ENCODE measurements around the gene PARL. TPM values are rescaled to one million over a fixed set of nuclear protein-coding genes. Genes with fewer than 3 reads are reported as not detected.

Gene PARL
- total and polyA plus RNA-seq, 2 donors (not counting 1 experiment from before 2014, with no cell fraction given): 23.5 to 46.7 TPM

DNA sequence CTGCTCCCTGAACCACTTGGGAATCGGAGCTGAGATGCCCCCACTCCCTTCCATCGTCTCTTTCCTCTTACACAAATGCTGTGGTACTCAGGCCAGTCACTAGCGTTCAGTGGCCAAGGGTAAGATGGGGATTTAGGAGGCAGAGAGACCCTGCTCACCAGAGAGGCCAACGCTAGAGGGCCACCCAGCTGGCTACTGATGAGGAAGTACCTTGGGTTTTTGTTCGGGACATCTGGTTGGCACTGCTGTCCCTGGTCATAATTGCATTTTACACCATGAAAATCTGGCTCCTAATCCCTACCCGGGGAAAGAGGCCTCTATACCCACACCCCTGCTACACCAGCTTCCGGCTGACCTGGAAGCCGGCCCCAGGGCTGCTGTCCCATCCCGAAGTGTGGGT, 67.0 kb downstream of the PARL start:
- H3K4me3 ChIP-seq (ENCODE audit: control extremely low read depth in 1 of 5, extremely low read depth in 1 of 5, insufficient read depth in 1 of 5, low read depth in 2 of 5, low read length in 4 of 5): no peak overlapping the region
- ATAC-seq (ENCODE audit: low read depth): no peak
- ChIA-PET POLR2A (no interaction called here), CTCF (no interaction called here)
- TF ChIP-seq, protein P1, sequence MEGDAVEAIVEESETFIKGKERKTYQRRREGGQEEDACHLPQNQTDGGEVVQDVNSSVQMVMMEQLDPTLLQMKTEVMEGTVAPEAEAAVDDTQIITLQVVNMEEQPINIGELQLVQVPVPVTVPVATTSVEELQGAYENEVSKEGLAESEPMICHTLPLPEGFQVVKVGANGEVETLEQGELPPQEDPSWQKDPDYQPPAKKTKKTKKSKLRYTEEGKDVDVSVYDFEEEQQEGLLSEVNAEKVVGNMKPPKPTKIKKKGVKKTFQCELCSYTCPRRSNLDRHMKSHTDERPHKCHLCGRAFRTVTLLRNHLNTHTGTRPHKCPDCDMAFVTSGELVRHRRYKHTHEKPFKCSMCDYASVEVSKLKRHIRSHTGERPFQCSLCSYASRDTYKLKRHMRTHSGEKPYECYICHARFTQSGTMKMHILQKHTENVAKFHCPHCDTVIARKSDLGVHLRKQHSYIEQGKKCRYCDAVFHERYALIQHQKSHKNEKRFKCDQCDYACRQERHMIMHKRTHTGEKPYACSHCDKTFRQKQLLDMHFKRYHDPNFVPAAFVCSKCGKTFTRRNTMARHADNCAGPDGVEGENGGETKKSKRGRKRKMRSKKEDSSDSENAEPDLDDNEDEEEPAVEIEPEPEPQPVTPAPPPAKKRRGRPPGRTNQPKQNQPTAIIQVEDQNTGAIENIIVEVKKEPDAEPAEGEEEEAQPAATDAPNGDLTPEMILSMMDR (IDR thresholded peaks at IDR 0.05): no peak
- TF ChIP-seq EZH2 (IDR thresholded peaks at IDR 0.05; ENCODE audit: borderline replicate concordance, insufficient read depth, low read depth, low read length, poor library complexity, severe bottlenecking): no peak
- no peak overlapping the region for H2AFZ ChIP-seq (ENCODE audit: insufficient read depth, low read depth, low read length, poor library complexity, severe bottlenecking)
- H3K79me2 ChIP-seq (ENCODE audit: control insufficient read depth, insufficient read depth, low read length): no peaks in the 10 kb centered on the region
- no peaks in the 10 kb centered on the region for H3K4me1 ChIP-seq (ENCODE audit: control insufficient read depth in 2 of 2, insufficient read depth in 2 of 2, low read length in 2 of 2)
- H3K9ac ChIP-seq (ENCODE audit: low read length): no peak overlapping the region
- no peaks in the 10 kb centered on the region for H3K9me3 ChIP-seq (ENCODE audit: control extremely low read depth in 1 of 3, control insufficient read depth in 2 of 3, insufficient read depth in 1 of 3, low read length in 2 of 3)
- H3K4me2 ChIP-seq (replicated peaks; ENCODE audit: low read depth, low read length, poor library complexity, severe bottlenecking): no peak overlapping the region
- Mint-ChIP-seq H3K9me3 (ENCODE audit: insufficient read depth) (no peaks in the 10 kb centered on the region), H3K27me3 (no peaks in the 10 kb centered on the region), H3K4me3 (no peak overlapping the region), H3K4me1 (peaks cover 1% of the 10 kb centered on the region), H3K27ac (no peak overlapping the region)
- intact Hi-C loops (cut with micrococcal nuclease): no loop called here
- WGBS (ENCODE audit: insufficient coverage): 96% methylated on average over 3 of the region's 9 CpGs
- no peak overlapping the region for H3K27ac ChIP-seq (ENCODE audit: low read length in 2 of 2)
- peaks cover 0 to 4% (median 0%) of the 10 kb centered on the region in 4 experiments for H3K27me3 ChIP-seq (replicated peaks in 1 of 4; ENCODE audit: control extremely low read depth in 1 of 4, control insufficient read depth in 3 of 4, insufficient read depth in 4 of 4, low read length in 3 of 4)
- H4K20me1 ChIP-seq (ENCODE audit: control insufficient read depth, insufficient read depth, low read length, poor library complexity, severe bottlenecking): no peaks in the 10 kb centered on the region
- DNase-seq: no peak
- peaks cover 0 to 3% of the 10 kb centered on the region in 2 experiments for H3K36me3 ChIP-seq (replicated peaks in 1 of 2; ENCODE audit: control extremely low read depth in 1 of 2, control insufficient read depth in 1 of 2, extremely low read depth in 1 of 2, insufficient read depth in 2 of 2, low read length in 1 of 2)

- ChIA-PET POLR2A (no interaction called here), CTCF (no interaction called here)
- no peak for DNase-seq
- Mint-ChIP-seq H3K9me3 (ENCODE audit: insufficient read depth) (no peaks in the 10 kb centered on the region), H3K4me1 (no peaks in the 10 kb centered on the region), H3K4me3 (no peak overlapping the region), H3K27me3 (no peaks in the 10 kb centered on the region), H3K27ac (no peak overlapping the region)
- TF ChIP-seq, protein P1 (IDR thresholded peaks at IDR 0.05): no peak
- no peak for TF ChIP-seq EZH2 (IDR thresholded peaks at IDR 0.05; ENCODE audit: borderline replicate concordance, insufficient read depth, low read depth, low read length, poor library complexity, severe bottlenecking)
- no peak for ATAC-seq (ENCODE audit: low read depth)
- Histone ChIP-seq H2AFZ (ENCODE audit: insufficient read depth, low read depth, low read length, poor library complexity, severe bottlenecking) (no peak overlapping the region), H3K4me3 (ENCODE audit: control extremely low read depth in 1 of 5, extremely low read depth in 1 of 5, insufficient read depth in 1 of 5, low read depth in 2 of 5, low read length in 4 of 5) (no peak overlapping the region), H3K79me2 (ENCODE audit: control insufficient read depth, insufficient read depth, low read length) (no peaks in the 10 kb centered on the region), H4K20me1 (ENCODE audit: control insufficient read depth, insufficient read depth, low read length, poor library complexity, severe bottlenecking) (no peaks in the 10 kb centered on the region), H3K36me3 (replicated peaks in 1 of 2; ENCODE audit: control extremely low read depth in 1 of 2, control insufficient read depth in 1 of 2, extremely low read depth in 1 of 2, insufficient read depth in 2 of 2, low read length in 1 of 2) (peaks cover 0 to 3% of the 10 kb centered on the region in 2 experiments), H3K9me3 (ENCODE audit: control extremely low read depth in 1 of 3, control insufficient read depth in 2 of 3, insufficient read depth in 1 of 3, low read length in 2 of 3) (no peaks in the 10 kb centered on the region), H3K27ac (ENCODE audit: low read length in 2 of 2) (no peak overlapping the region), H3K9ac (ENCODE audit: low read length) (no peak overlapping the region), H3K4me2 (replicated peaks; ENCODE audit: low read depth, low read length, poor library complexity, severe bottlenecking) (no peak overlapping the region), H3K4me1 (ENCODE audit: control insufficient read depth in 2 of 2, insufficient read depth in 2 of 2, low read length in 2 of 2) (no peaks in the 10 kb centered on the region), H3K27me3 (replicated peaks in 1 of 4; ENCODE audit: control extremely low read depth in 1 of 4, control insufficient read depth in 3 of 4, insufficient read depth in 4 of 4, low read length in 3 of 4) (no peaks in the 10 kb centered on the region)
- intact Hi-C loops (cut with micrococcal nuclease): no loop called here
- WGBS (ENCODE audit: insufficient coverage): 86% methylated on average over 17 of the region's 20 CpGs
These were observed 67.8 kb downstream of the PARL start for GRCh38 chr3:183816681-183817510.
